ENCODE measurements around the gene ST3GAL3. TPM values are rescaled to one million over a fixed set of nuclear protein-coding genes. Genes with fewer than 3 reads are reported as not detected.

The ST3GAL3 gene
- total RNA-seq, 1 donor from 2014 or later, result 11.2 TPM

DNA sequence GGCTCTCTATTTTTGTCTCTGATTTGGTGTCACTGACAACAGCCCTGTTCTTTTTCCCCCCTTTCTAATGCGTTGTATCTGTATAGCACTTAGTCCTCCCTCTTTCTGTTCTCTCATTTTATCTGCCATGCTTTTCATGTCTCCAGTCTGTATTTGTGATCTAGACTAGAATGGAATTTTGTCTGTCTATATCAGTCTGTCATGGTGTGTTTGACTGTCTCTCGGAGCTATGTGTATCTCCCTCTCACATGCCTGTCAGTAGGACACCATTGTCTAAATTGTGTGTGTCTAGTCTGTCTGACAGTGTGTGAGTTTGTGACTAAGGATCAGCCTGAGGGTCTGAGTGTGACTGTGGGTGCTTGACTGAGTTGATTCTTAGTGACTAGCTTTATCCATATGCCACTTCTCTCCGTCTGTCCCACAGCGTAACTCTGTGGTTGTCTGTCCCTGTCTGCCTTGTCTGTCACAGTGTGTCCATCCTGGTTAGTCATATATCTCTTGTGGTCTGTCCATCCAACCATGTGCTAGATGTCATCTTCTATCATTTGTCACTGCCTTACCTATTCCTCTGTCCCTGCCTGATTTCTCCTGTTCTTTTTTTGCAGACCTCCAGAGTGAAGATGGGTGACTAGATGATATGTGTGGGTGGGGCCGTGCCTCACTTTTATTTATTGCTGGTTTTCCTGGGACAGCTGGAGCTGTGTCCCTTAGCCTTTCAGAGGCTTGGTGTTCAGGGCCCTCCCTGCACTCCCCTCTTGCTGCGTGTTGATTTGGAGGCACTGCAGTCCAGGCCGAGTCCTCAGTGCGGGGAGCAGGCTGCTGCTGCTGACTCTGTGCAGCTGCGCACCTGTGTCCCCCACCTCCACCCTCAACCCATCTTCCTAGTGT, 270.3 kb downstream of the ST3GAL3 start:
- DNase-seq (ENCODE audit: low spot score) (no peak), ATAC-seq (no peak)

DNA sequence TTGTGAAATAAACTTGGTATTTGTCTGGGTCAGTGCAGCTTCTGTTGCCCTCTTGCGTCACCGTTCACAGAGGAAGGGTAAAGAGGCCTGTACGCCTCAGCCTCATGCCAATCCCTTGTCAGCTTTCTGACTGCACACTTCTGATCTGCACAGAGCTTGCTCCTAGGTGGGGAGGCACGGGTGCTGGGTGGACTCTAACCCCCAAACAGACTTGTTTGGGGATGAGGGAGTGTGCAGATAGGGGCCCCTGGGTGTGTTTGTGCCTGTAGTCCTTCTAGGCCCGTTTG, 270.9 kb downstream of the ST3GAL3 start:
- DNase-seq (ENCODE audit: low spot score), result peak; percentile 73

GRCh38 chr1:43978551-43979260, 271.4 kb downstream of the ST3GAL3 start, which contains the start of gene B4GALT2:
Gene B4GALT2, plus strand, starts transcription at chr1:43979210. Its CDS starts 1,951 bp downstream, at chr1:43981161.
- ATAC-seq, result peak; percentile 42

More for the DNA sequence above, 270.9 kb downstream of the ST3GAL3 start:
- peak; percentile 49 for ATAC-seq

DNA sequence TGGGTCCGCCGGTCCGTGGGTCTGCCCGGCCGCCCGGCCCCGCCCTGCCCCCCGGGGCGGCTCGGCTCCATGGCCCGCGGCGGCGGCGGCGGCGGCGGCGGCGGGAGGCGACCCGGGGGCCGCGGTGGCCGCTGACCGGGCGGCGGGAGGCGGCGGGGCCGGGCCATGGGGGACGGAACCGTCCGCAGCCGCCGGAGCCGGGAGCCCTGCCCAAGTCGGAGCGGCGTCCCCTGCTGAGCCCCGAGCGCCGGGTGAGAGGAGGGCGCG, 271.9 kb downstream of the ST3GAL3 start:
- DNase-seq (ENCODE audit: low spot score), result no peak
- ATAC-seq, result no peak

More at GRCh38 chr1:43978551-43979260, 271.4 kb downstream of the ST3GAL3 start, which contains the start of gene B4GALT2:
- peak; percentile 63 for DNase-seq (ENCODE audit: low spot score)

DNA sequence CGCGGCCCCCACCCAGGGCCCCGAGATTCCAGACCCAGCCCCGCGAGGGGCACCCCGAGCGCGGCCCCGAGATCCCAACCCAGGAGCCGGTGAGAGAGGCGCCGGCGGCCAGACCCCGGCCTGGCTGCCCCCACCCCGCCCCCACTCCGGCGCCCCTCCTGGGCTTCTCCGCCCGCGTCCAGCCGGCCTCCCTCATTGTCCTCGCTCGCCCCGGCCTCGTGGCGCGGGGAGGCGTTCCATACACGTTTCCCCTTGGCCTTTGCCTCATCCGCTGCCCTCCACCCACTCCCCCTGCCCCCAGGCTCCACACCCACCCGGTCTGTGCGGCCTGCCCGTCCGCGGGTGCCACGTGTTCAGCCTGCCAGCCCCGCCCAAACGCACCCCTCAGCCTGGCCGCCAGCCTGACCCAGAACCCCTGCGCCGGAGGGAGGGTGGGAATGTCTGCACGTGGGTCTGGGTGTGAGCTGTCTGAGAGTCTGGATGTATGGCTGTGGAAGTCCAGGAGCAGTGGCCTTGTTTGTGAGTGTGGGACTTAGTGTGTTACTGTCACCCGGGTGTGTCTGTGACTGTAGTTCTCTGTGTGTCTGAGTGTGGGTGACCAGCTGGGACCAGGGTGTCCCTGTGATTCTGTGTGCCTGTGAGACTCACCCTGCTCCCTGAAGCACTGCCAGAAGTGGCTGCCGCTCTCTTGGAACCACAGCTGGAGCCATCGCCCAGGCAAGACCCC, 272.4 kb downstream of the ST3GAL3 start:
- peak; percentile 6 for ATAC-seq
- no peak for DNase-seq (ENCODE audit: low spot score)

DNA sequence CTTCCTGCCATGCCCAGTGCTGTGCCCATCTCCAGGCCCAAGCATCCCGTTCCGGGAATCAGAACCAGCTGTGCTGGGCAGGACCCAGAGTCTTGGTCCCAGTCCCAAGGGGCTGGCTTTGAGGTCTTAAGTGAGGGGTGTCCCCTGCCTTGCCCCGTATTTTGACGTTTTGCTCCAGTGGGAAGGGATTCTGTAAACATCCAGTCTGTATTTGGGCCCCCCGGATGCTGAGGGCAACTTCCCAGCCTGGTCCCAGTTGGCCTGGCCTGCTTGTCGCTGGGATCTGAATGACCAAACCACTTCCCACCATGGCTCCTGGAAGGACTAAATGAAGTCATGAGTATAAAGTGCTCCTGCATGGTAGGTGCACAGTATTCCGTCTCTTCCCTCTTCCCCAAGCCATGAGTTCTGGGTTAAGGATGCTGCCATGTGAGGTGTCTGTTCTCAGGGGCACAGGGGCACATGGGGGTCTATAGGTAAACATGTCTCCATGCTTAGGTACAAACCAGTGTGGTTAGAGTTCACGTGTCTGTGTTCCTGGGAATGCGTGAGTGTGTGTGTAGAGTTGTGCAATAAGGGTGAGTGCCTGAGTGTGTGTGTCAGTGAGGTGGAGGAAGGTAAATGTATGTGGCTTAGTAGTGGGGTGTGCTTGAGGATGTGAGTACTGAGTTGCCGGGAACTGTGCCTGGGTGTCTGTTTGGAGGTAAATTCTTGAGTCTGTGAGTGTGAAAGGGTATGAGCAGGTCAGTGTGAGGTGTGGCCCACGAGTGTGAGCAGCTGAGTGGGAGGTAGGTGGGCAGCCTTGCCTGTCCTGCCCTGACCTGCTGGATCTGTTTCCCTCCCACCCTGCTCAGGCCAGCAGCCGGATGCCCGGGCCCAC, 273.2 kb downstream of the ST3GAL3 start:
- ATAC-seq, result no peak

More for the DNA sequence above, 273.2 kb downstream of the ST3GAL3 start:
- no peak for DNase-seq (ENCODE audit: low spot score)

Other genes with a start within 250 kb of the ST3GAL3 start
- 290 TPM for gene PTPRF, start 176.7 kb upstream of the ST3GAL3 start, total RNA-seq
- 21.9 TPM for gene KDM4A, start 57.4 kb upstream of the ST3GAL3 start, total RNA-seq
- 0.58 TPM for gene ARTN, start 226.3 kb downstream of the ST3GAL3 start, total RNA-seq
- gene IPO13, start 239.4 kb downstream of the ST3GAL3 start, total RNA-seq, result 17.0 TPM